B cell (primary cell): ENCODE results near the gene PYCARD. TPM values are rescaled to one million over a fixed set of nuclear protein-coding genes. Genes with fewer than 3 reads are reported as not detected.

Experiments used
- ATAC-seq: fragments of 200-7000 bp; cut with Tn5 transposase; one replicate; pipeline ENCODE4 v1.10.0; 2021; ENCODE audit warnings: low read depth, mild to moderate bottlenecking, moderate number of reproducible peaks, moderate library complexity
- CTCF ChIA-PET: fragments of 350-600 bp; sonication (Branson Sonifier 250); formaldehyde crosslinking; loops from one replicate; lab custom pipeline; 2021; ENCODE audit warnings: antibody characterized with exemption, inconsistent platforms; lab: Charles Lee
- POLR2A ChIA-PET: fragments of 350-600 bp; sonication (Branson Sonifier 250); formaldehyde crosslinking; loops from one replicate; lab custom pipeline; 2021; ENCODE audit warnings: antibody characterized with exemption; lab: Charles Lee
- DNase-seq: peaks from one replicate; pipeline ENCODE4 v3.0.0; 2013
- H2AFZ ChIP-seq: 2 replicates; pipeline ENCODE4 v1.6.1; 2012; ENCODE audit warnings: mild to moderate bottlenecking, low read depth, low read length; ENCODE audit not compliant: insufficient read depth, poor library complexity, severe bottlenecking
- H3K27ac ChIP-seq, 2 donors: 1 replicate in 1 of 2; 2 replicates in 1 of 2; pipeline ENCODE4 v1.5.1; 2012 to 2013; ENCODE audit warnings: low read length in 2 of 2, mild to moderate bottlenecking in 2 of 2, moderate library complexity in 1 of 2
- H3K27me3 ChIP-seq, 4 experiments: fragments of 200-600 bp in 1 of 4; sonication (generic) in 1 of 4; replicated peaks in 1 of 4; 1 replicate in 2 of 4; 2 replicates in 2 of 4; pipeline versions ENCODE4 v1.6.1 to v1.7.0; 2013 to 2016; ENCODE audit warnings: low read length in 3 of 4, mild to moderate bottlenecking in 2 of 4, mixed read lengths in 1 of 4, moderate library complexity in 1 of 4; ENCODE audit not compliant: insufficient read depth in 4 of 4, control insufficient read depth in 3 of 4; ENCODE audit errors: control extremely low read depth in 1 of 4
- H3K36me3 ChIP-seq, 2 experiments: replicated peaks in 1 of 2; 1 replicate in 1 of 2; 2 replicates in 1 of 2; pipeline versions ENCODE4 v1.6.1 to v1.7.1; 2013; ENCODE audit warnings: low read length in 1 of 2; ENCODE audit not compliant: insufficient read depth in 2 of 2, control insufficient read depth in 1 of 2; ENCODE audit errors: control extremely low read depth in 1 of 2, extremely low read depth in 1 of 2
- H3K4me1 ChIP-seq, 2 donors: fragments of 200-600 bp in 1 of 2; sonication (generic) in 1 of 2; 1 replicate in 1 of 2; 2 replicates in 1 of 2; pipeline versions ENCODE4 v1.5.1 to v1.6.1; 2013 to 2017; ENCODE audit warnings: low read length in 2 of 2; ENCODE audit not compliant: control insufficient read depth in 2 of 2, insufficient read depth in 2 of 2
- H3K4me2 ChIP-seq: replicated peaks from 2 replicates; pipeline ENCODE3; 2012; ENCODE audit warnings: mild to moderate bottlenecking, low read depth, low read length; ENCODE audit not compliant: poor library complexity, severe bottlenecking
- H3K4me3 ChIP-seq, 5 experiments: fragments of 200-600 bp in 1 of 5; sonication (generic) in 1 of 5; 1 replicate in 3 of 5; 2 replicates in 2 of 5; pipeline versions ENCODE4 v1.5.1 to v1.7.0; 2011 to 2016; ENCODE audit warnings: low read length in 4 of 5, mild to moderate bottlenecking in 4 of 5, low read depth in 2 of 5, control low read depth in 1 of 5, moderate library complexity in 1 of 5; ENCODE audit not compliant: insufficient read depth in 1 of 5; ENCODE audit errors: control extremely low read depth in 1 of 5, extremely low read depth in 1 of 5
- H3K79me2 ChIP-seq: fragments of 200-600 bp; sonication (generic); one replicate; pipeline ENCODE4 v1.6.0; 2016; ENCODE audit warnings: low read length; ENCODE audit not compliant: control insufficient read depth, insufficient read depth
- H3K9ac ChIP-seq: fragments of 200-600 bp; sonication (generic); 2 replicates; pipeline ENCODE4 v1.6.1; 2017; ENCODE audit warnings: mild to moderate bottlenecking, low read length, moderate library complexity
- H3K9me3 ChIP-seq, 3 donors: one replicate each; pipeline versions ENCODE4 v1.6.1 to v1.7.1; 2013; ENCODE audit warnings: low read length in 2 of 3; ENCODE audit not compliant: control insufficient read depth in 2 of 3, insufficient read depth in 1 of 3; ENCODE audit errors: control extremely low read depth in 1 of 3
- H4K20me1 ChIP-seq: 2 replicates; pipeline ENCODE4 v1.6.0; 2012; ENCODE audit warnings: mild to moderate bottlenecking, low read length; ENCODE audit not compliant: insufficient read depth, control insufficient read depth, poor library complexity, severe bottlenecking
- H3K27ac Mint-ChIP-seq: one replicate; pipeline ENCODE4 v1.8.0; 2021; ENCODE audit warnings: mixed read lengths
- H3K27me3 Mint-ChIP-seq: one replicate; pipeline ENCODE4 v1.8.0; 2021; ENCODE audit warnings: mixed read lengths
- H3K4me1 Mint-ChIP-seq: one replicate; pipeline ENCODE4 v1.8.0; 2021; ENCODE audit warnings: mixed read lengths
- H3K4me3 Mint-ChIP-seq: one replicate; pipeline ENCODE4 v1.8.0; 2021; ENCODE audit warnings: mixed read lengths
- H3K9me3 Mint-ChIP-seq: one replicate; pipeline ENCODE4 v1.8.0; 2022; ENCODE audit warnings: mixed read lengths; ENCODE audit not compliant: insufficient read depth
- CTCF ChIP-seq: fragments of 200-600 bp; IDR thresholded peaks from one replicate; pipeline ENCODE4 v1.8.0; 2022; ENCODE audit warnings: antibody characterized with exemption, mild to moderate bottlenecking
- EZH2 ChIP-seq: IDR thresholded peaks from 2 replicates; pipeline ENCODE4 v1.6.1; 2012; ENCODE audit warnings: borderline replicate concordance, low read depth, mild to moderate bottlenecking, moderate library complexity, low read length; ENCODE audit not compliant: insufficient read depth, poor library complexity, severe bottlenecking
- WGBS: methylation state at CpG from one replicate; pipeline ENCODE4 v1.1.5; 2013; ENCODE audit warnings: missing lambda C conversion rate; ENCODE audit not compliant: insufficient coverage; 5-methylcytosine and 5-hydroxymethylcytosine counted together
- intact Hi-C: fragments of 100-400 bp; cut with micrococcal nuclease; formaldehyde crosslinking; loops from one replicate; pipeline ENCODE4 v1.10.0; 2022
- polyA plus RNA-seq: library from polyadenylated mRNA; depleted of rRNA; stranded (reverse); fragments of >200 nt; gene quantifications from 2 replicates; pipeline ENCODE4 v1.2.3, GENCODE V29; 2012
- total RNA-seq, 2 donors: library from RNA; stranded (reverse); fragments of 120-200 nt in 1 of 2; gene quantifications; 1 replicate in 1 of 2; 2 replicates in 1 of 2; pipeline versions ENCODE4 v1.2.3 to v1.2.4, GENCODE V29; 2013 to 2022

PYCARD gene
- total and polyA plus RNA-seq, 2 donors (not counting 1 experiment from before 2014, with no cell fraction given): 35.7 to 72.0 TPM

GRCh38 chr16:31198207-31198882 is 4.2 kb downstream of the PYCARD start:
- Histone ChIP-seq H2AFZ (no peak overlapping the region), H4K20me1 (peaks cover 60% of the 10 kb centered on the region), H3K4me2 (no peak overlapping the region), H3K4me3 (no peak overlapping the region), H3K36me3 (peaks cover 0 to 45% of the 10 kb centered on the region in 2 experiments), H3K9me3 (no peaks in the 10 kb centered on the region), H3K4me1 (peaks cover 23 to 33% of the 10 kb centered on the region in 2 donors), H3K27me3 (no peaks in the 10 kb centered on the region), H3K9ac (no peak overlapping the region), H3K27ac (peak overlapping the region in 1 of 2 donors; percentile 5), H3K79me2 (peaks cover 25% of the 10 kb centered on the region)
- H3K27me3 Mint-ChIP-seq: no peaks in the 10 kb centered on the region
- no peak for DNase-seq
- peak overlapping the region; percentile 43 for H3K27ac Mint-ChIP-seq
- CTCF ChIA-PET: interaction anchor here (1.1 kb wide), 2 partner anchors 8 to 135 kb away, joined by 3 read pairs; no protein-coding TSS in a partner anchor
- POLR2A ChIA-PET: interaction anchor here (1.1 kb wide), 1 partner anchor 18 kb away, joined by 4 read pairs; the partner anchor contains the start of gene FUS
- no peak overlapping the region for H3K4me3 Mint-ChIP-seq
- TF ChIP-seq CTCF (no peak), EZH2 (no peak)
- 83% methylated on average over 5 of the region's 7 CpGs for WGBS
- H3K4me1 Mint-ChIP-seq: peaks cover 46% of the 10 kb centered on the region
- intact Hi-C loops: no loop called here
- H3K9me3 Mint-ChIP-seq: no peaks in the 10 kb centered on the region
- no peak for ATAC-seq
